ENCODE measurements around the gene IL4R.

- TF ChIP-seq CTCF (IDR thresholded peaks at IDR 0.05; ENCODE audit: low read depth, low read length, poor library complexity, severe bottlenecking) (no peak), EZH2phosphoT487 (IDR thresholded peaks at IDR 0.05; ENCODE audit: borderline replicate concordance, low read length) (no peak)
Observed at GRCh38 chr16:27369806-27370205, 56.0 kb downstream of the IL4R start.

Measured in DOHH2 (cell line).